HCT116 (cell line): ENCODE results near the gene MALL.

Source experiments
- CEBPB ChIP-seq: IDR thresholded peaks from 2 replicates; pipeline ENCODE4 v1.6.1; 2012; ENCODE audit warnings: low read depth
- CTCF ChIP-seq, 3 experiments: fragments of 200-600 bp in 1 of 3; sonication (generic) in 1 of 3; IDR thresholded peaks in 2 of 3; conservative IDR thresholded peaks in 1 of 3; 2 replicates each; pipeline ENCODE4 v1.5.1; 2012 to 2017; ENCODE audit warnings: low read depth in 2 of 3, low read length in 2 of 3, antibody characterized with exemption in 1 of 3, borderline replicate concordance in 1 of 3, control low read depth in 1 of 3, mild to moderate bottlenecking in 1 of 3, mixed read lengths in 1 of 3, mixed run types in 1 of 3, moderate library complexity in 1 of 3; ENCODE audit not compliant: insufficient read depth in 1 of 3
- EZH2 ChIP-seq: fragments of 200-600 bp; sonication (generic); IDR thresholded peaks from 2 replicates; pipeline ENCODE4 v1.6.1; 2017; ENCODE audit warnings: antibody characterized with exemption, mixed run types
- EZH2phosphoT487 ChIP-seq: fragments of 200-600 bp; IDR thresholded peaks from 2 replicates; pipeline ENCODE4 v1.6.1; 2018; ENCODE audit warnings: antibody characterized with exemption, borderline replicate concordance
- JUND ChIP-seq: IDR thresholded peaks from 2 replicates; pipeline ENCODE4 v1.6.1; 2012
- MAX ChIP-seq: IDR thresholded peaks from 2 replicates; pipeline ENCODE4 v1.6.1; 2012
- POLR2A ChIP-seq: IDR thresholded peaks from 2 replicates; pipeline ENCODE4 v1.7.0; 2011; ENCODE audit warnings: borderline replicate concordance; ENCODE audit not compliant: insufficient read depth, insufficient read length; ENCODE audit errors: extremely low read depth
- RAD21 ChIP-seq: IDR thresholded peaks from 2 replicates; pipeline ENCODE4 v1.6.1; 2012; ENCODE audit warnings: low read depth, mild to moderate bottlenecking
- YY1 ChIP-seq: IDR thresholded peaks from 2 replicates; pipeline ENCODE4 v1.6.1; 2011; ENCODE audit warnings: low read length, low read depth, moderate library complexity, mild to moderate bottlenecking; ENCODE audit not compliant: insufficient replicate concordance; ENCODE audit errors: extremely low read depth
- ZNF274 ChIP-seq: fragments of 200-500 bp; sonication (Bioruptor generic); IDR thresholded peaks from 2 replicates; pipeline ENCODE4 v1.6.1; 2014; ENCODE audit warnings: mild to moderate bottlenecking, low read depth, low read length, inconsistent platforms

GRCh38 chr2:110097506-110098220 lies 18.0 kb downstream of the MALL start:
- TF ChIP-seq CTCF (IDR thresholded peaks at IDR 0.05 in 2 of 3, conservative IDR thresholded peaks at IDR 0.05 in 1 of 3; ENCODE audit: borderline replicate concordance in 1 of 3, insufficient read depth in 1 of 3, low read depth in 2 of 3, low read length in 2 of 3) (no peak), JUND (no peak), YY1 (no peak), POLR2A (no peak), ZNF274 (no peak), RAD21 (no peak), MAX (no peak), EZH2 (no peak), EZH2phosphoT487 (no peak), CEBPB (no peak)
